Ovary (tissue), 9 donors: ENCODE measurements around the gene LYST. TPM values are rescaled to one million over a fixed set of nuclear protein-coding genes. Genes with fewer than 3 reads are reported as not detected.

Experiments
- DNase-seq, 5 donors: peaks; one replicate each; pipeline ENCODE4 v3.0.0-alpha.2; 2019 to 2020
- H3K27ac ChIP-seq, 2 donors: fragments of 200-600 bp; one replicate each; pipeline versions ENCODE4 v1.5.1 to v1.8.0; 2019 to 2022
- H3K27me3 ChIP-seq: fragments of 200-600 bp; one replicate; pipeline ENCODE4 v1.8.0; 2022
- H3K36me3 ChIP-seq: fragments of 200-600 bp; sonication (generic); one replicate; pipeline ENCODE4 v1.5.1; 2019
- H3K4me1 ChIP-seq: one replicate; pipeline ENCODE4 v1.8.1; 2013; ENCODE audit warnings: mild to moderate bottlenecking, moderate library complexity; ENCODE audit not compliant: insufficient read depth
- H3K4me3 ChIP-seq: fragments of 200-600 bp; sonication (generic); one replicate; pipeline ENCODE4 v1.5.1; 2017
- H3K9me3 ChIP-seq, 2 donors: fragments of 200-600 bp in 1 of 2; sonication (generic) in 1 of 2; one replicate each; pipeline versions ENCODE4 v1.5.1 to v1.8.1; 2013 to 2019; ENCODE audit warnings: mild to moderate bottlenecking in 1 of 2, moderate library complexity in 1 of 2
- CTCF ChIP-seq, 3 donors: fragments of 450-650 bp in 2 of 3; fragments of 200-600 bp in 1 of 3; IDR thresholded peaks; one replicate each; pipeline versions ENCODE4 v1.5.1 to v1.8.0; 2016 to 2022; ENCODE audit warnings: antibody characterized with exemption in 3 of 3, mild to moderate bottlenecking in 1 of 3
- EP300 ChIP-seq: sonication (generic); formaldehyde crosslinking; IDR thresholded peaks from one replicate; pipeline ENCODE4 v1.6.1; 2017; ENCODE audit warnings: antibody characterized with exemption
- POLR2A ChIP-seq: fragments of 450-650 bp; IDR thresholded peaks from one replicate; pipeline ENCODE4 v1.6.1; 2017; ENCODE audit warnings: antibody characterized with exemption, mild to moderate bottlenecking, moderate library complexity
- WGBS, 3 donors: extraction: QIAGEN DNeasy Blood & Tissue Kit in 1 of 3; methylation state at CpG; one replicate each; pipeline versions ENCODE4 v1.1.5 to v1.1.7; 2013 to 2017; 5-methylcytosine and 5-hydroxymethylcytosine counted together
- intact Hi-C, 4 donors: fragments of 100-400 bp; cut with DNase I; formaldehyde crosslinking; loops; one replicate each; pipeline versions ENCODE4 v1.11.0 to v1.15.1; 2022 to 2023
- polyA plus RNA-seq, 2 donors: library from polyadenylated mRNA; stranded (reverse); fragments of 200-250 nt in 1 of 2; fragments of 350-450 nt in 1 of 2; fragmentation: Illumina TruSeq in 1 of 2; extraction: RNeasy Lipid Tissue Mini Kit (QIAGEN cat#74804) in 1 of 2; gene quantifications; one replicate each; pipeline ENCODE4 v1.2.3, GENCODE V29; 2013 to 2014
- total RNA-seq, 7 donors: library from RNA; depleted of rRNA in 2 of 7; stranded (reverse); fragments of >200 nt in 2 of 7; fragmentation: NEBNext Ultra II Directional in 3 of 7; extraction: Animal tissue kit (Norgen Biotek cat#: 25700) in 3 of 7; gene quantifications; one replicate each; pipeline versions ENCODE4 v1.1.0 to v1.2.4, GENCODE V29; 2016 to 2023
- donor health status: DM: no; HTN: no; CAD: no; lungs with moderate emphysema.
- donor health status: DM: no; HTN: no; CAD: no.
- donor health status: Bipolar disorder and iron deficiency.
- donor health status: DM: yes; HTN: yes; CAD: no.
- donor health status: DM: no; HTN: no; CAD: no.
- donor health status: DM: yes; HTN: yes; CAD: no.

The LYST gene
- total and polyA plus RNA-seq, 9 donors: 6.8 to 29.2 (median 21.7) TPM

- Histone ChIP-seq H3K36me3 (no peaks in the 10 kb centered on the region), H3K9me3 (no peaks in the 10 kb centered on the region), H3K4me1 (no peaks in the 10 kb centered on the region), H3K27me3 (no peaks in the 10 kb centered on the region), H3K27ac (no peak overlapping the region), H3K4me3 (no peak overlapping the region)
- WGBS, 3 donors: 47 to 75% (median 59%) methylated on average over 2 of the region's 2 CpGs
- intact Hi-C loops: loop anchor here (5.0 to 10.0 kb wide), 3 partner anchors 265 to 1262 kb away; partner anchors contain the start of gene RYR2 (in 1 of the 4)
- TF ChIP-seq EP300: no peak
- no peak for TF ChIP-seq POLR2A
- TF ChIP-seq CTCF (IDR thresholded peaks at IDR 0.05): no peak
- DNase-seq: no peak
Measured at GRCh38 chr1:235782601-235783000, 84.1 kb downstream of the LYST start.

GRCh38 chr1:235781807-235782206, 84.9 kb downstream of the LYST start:
- Histone ChIP-seq H3K27ac (no peak overlapping the region), H3K27me3 (no peaks in the 10 kb centered on the region), H3K9me3 (no peaks in the 10 kb centered on the region), H3K4me1 (no peaks in the 10 kb centered on the region), H3K4me3 (no peak overlapping the region), H3K36me3 (no peaks in the 10 kb centered on the region)
- TF ChIP-seq CTCF (IDR thresholded peaks at IDR 0.05): no peak
- no peak for TF ChIP-seq EP300
- no peak for TF ChIP-seq POLR2A
- DNase-seq: no peak
- intact Hi-C loops: loop anchor here (5.0 to 10.0 kb wide), 3 partner anchors 265 to 1263 kb away; partner anchors contain the start of gene RYR2 (in 1 of the 4)
- WGBS, 3 donors: 54 to 73% (median 67%) methylated on average over 2 of the region's 2 CpGs

- no peaks in the 10 kb centered on the region for H3K9me3 ChIP-seq
- no peak overlapping the region for H3K27ac ChIP-seq
- 95 to 99% (median 98%) methylated on average over 2 of the region's 2 CpGs for WGBS, 3 donors
- no peaks in the 10 kb centered on the region for H3K27me3 ChIP-seq
- H3K36me3 ChIP-seq: no peaks in the 10 kb centered on the region
- TF ChIP-seq POLR2A (no peak), CTCF (IDR thresholded peaks at IDR 0.05) (no peak), EP300 (no peak)
- no peak overlapping the region for H3K4me3 ChIP-seq
- DNase-seq: no peak
- H3K4me1 ChIP-seq: no peaks in the 10 kb centered on the region
- intact Hi-C loops: loop anchor here (5.0 to 10.0 kb wide), 3 partner anchors 262 to 1265 kb away; partner anchors contain the start of gene RYR2 (in 1 of the 4)
Measured at GRCh38 chr1:235779770-235780169, 86.9 kb downstream of the LYST start.

- TF ChIP-seq CTCF (IDR thresholded peaks at IDR 0.05) (no peak), POLR2A (no peak), EP300 (no peak)
- Histone ChIP-seq H3K9me3 (no peaks in the 10 kb centered on the region), H3K4me1 (no peaks in the 10 kb centered on the region), H3K4me3 (no peak overlapping the region), H3K27ac (no peak overlapping the region), H3K27me3 (no peaks in the 10 kb centered on the region), H3K36me3 (no peaks in the 10 kb centered on the region)
- 62 to 73% (median 72%) methylated on average over 3 of the region's 3 CpGs for WGBS, 3 donors
- no peak for DNase-seq
- intact Hi-C loops: no loop called here
Measured at GRCh38 chr1:235776396-235776795, 90.3 kb downstream of the LYST start.
